H1 (cell line): Measurements from ENCODE around the gene PSMD12. TPM values are rescaled to one million over a fixed set of nuclear protein-coding genes. Genes with fewer than 3 reads are reported as not detected.

Source experiments
- CTCF ChIA-PET: fragments of 300-600 bp; sonication (Branson Sonifier 250); formaldehyde crosslinking; loops from one replicate; lab custom pipeline; 2021; ENCODE audit not compliant: partially characterized antibody; lab: Charles Lee
- POLR2A ChIA-PET: fragments of 300-600 bp; sonication (Branson Sonifier 250); formaldehyde crosslinking; loops from one replicate; lab custom pipeline; 2021; ENCODE audit warnings: inconsistent platforms; ENCODE audit not compliant: partially characterized antibody; lab: Charles Lee
- DNase-seq, 2 experiments: peaks; one replicate each; pipeline versions ENCODE4 v3.0.0 to v3.0.0-alpha.2; 2010 to 2022; ENCODE audit warnings: low spot score in 2 of 2, low read depth in 1 of 2, mixed read lengths in 1 of 2
- FAIRE-seq: peaks from 2 replicates; lab custom pipeline; 2011; peaks lifted over from hg19 to GRCh38; lab: Jason Lieb, UNC
- H2AFZ ChIP-seq: 2 replicates; pipeline ENCODE4 v1.8.1; 2012; ENCODE audit warnings: low read length, inconsistent platforms
- H2AK5ac ChIP-seq: 2 replicates; pipeline ENCODE4 v1.6.1; 2013; ENCODE audit warnings: low read depth, low read length
- H2BK120ac ChIP-seq: replicated peaks from 2 replicates; pipeline ENCODE3; 2013; ENCODE audit warnings: low read depth, low read length, inconsistent platforms
- H2BK12ac ChIP-seq: 2 replicates; pipeline ENCODE4 v1.6.1; 2013; ENCODE audit warnings: low read depth, low read length
- H2BK15ac ChIP-seq: 2 replicates; pipeline ENCODE4 v1.6.1; 2013; ENCODE audit warnings: low read length
- H2BK20ac ChIP-seq: 2 replicates; pipeline ENCODE4 v1.6.1; 2013; ENCODE audit warnings: low read length
- H2BK5ac ChIP-seq: 2 replicates; pipeline ENCODE4 v1.6.1; 2013; ENCODE audit warnings: low read depth, low read length
- H3K14ac ChIP-seq: 2 replicates; pipeline ENCODE4 v1.6.1; 2013; ENCODE audit warnings: inconsistent platforms; ENCODE audit not compliant: insufficient read length
- H3K18ac ChIP-seq: 2 replicates; pipeline ENCODE4 v1.6.1; 2013; ENCODE audit warnings: low read length; ENCODE audit errors: extremely low read depth
- H3K23ac ChIP-seq: 2 replicates; pipeline ENCODE4 v1.6.1; 2013; ENCODE audit warnings: inconsistent platforms; ENCODE audit not compliant: insufficient read length
- H3K23me2 ChIP-seq: 2 replicates; pipeline ENCODE4 v1.6.1; 2013; ENCODE audit warnings: low read depth, low read length
- H3K27ac ChIP-seq: 2 replicates; pipeline ENCODE4 v1.6.1; 2011; ENCODE audit warnings: low read depth, low read length, inconsistent platforms
- H3K27me3 ChIP-seq, 4 experiments: replicated peaks in 1 of 4; 1 replicate in 1 of 4; 2 replicates in 3 of 4; pipeline versions ENCODE4 v1.6.1 to v1.8.1; 2011 to 2013; ENCODE audit warnings: low read length in 3 of 4, mild to moderate bottlenecking in 3 of 4, inconsistent platforms in 2 of 4, mixed read lengths in 2 of 4, moderate library complexity in 1 of 4; ENCODE audit not compliant: control insufficient read depth in 3 of 4, insufficient read depth in 3 of 4; ENCODE audit errors: extremely low read depth in 1 of 4
- H3K36me3 ChIP-seq, 4 experiments: 2 replicates each; pipeline versions ENCODE4 v1.6.1 to v1.8.1; 2011 to 2013; ENCODE audit warnings: mild to moderate bottlenecking in 4 of 4, low read length in 3 of 4, moderate library complexity in 2 of 4, control low read depth in 1 of 4, inconsistent platforms in 1 of 4; ENCODE audit not compliant: insufficient read depth in 4 of 4, control insufficient read depth in 2 of 4
- H3K4ac ChIP-seq: replicated peaks from 2 replicates; pipeline ENCODE3; 2013; ENCODE audit warnings: low read length, low read depth, mixed read lengths, inconsistent platforms; ENCODE audit not compliant: insufficient read length
- H3K4me1 ChIP-seq, 4 experiments: replicated peaks in 1 of 4; 1 replicate in 1 of 4; 2 replicates in 3 of 4; pipeline versions ENCODE4 v1.6.1 to v1.8.1; 2011 to 2013; ENCODE audit warnings: low read length in 3 of 4, inconsistent platforms in 2 of 4, mixed read lengths in 1 of 4; ENCODE audit not compliant: insufficient read depth in 4 of 4, control insufficient read depth in 3 of 4
- H3K4me2 ChIP-seq, 2 experiments: 2 replicates each; pipeline versions ENCODE4 v1.6.1 to v1.8.1; 2011 to 2013; ENCODE audit warnings: low read depth in 2 of 2, low read length in 2 of 2, control low read depth in 1 of 2, inconsistent platforms in 1 of 2, mild to moderate bottlenecking in 1 of 2; ENCODE audit not compliant: insufficient read depth in 1 of 2
- H3K4me3 ChIP-seq, 4 experiments: fragments of 200-600, 300-600 bp in 1 of 4; sonication (generic), shearing (Covaris generic), sonication (Bioruptor Twin) in 1 of 4; 2 replicates each; pipeline versions ENCODE4 v1.5.1 to v1.8.1; 2011 to 2016; ENCODE audit warnings: low read length in 4 of 4, low read depth in 3 of 4, control low read depth in 2 of 4, inconsistent platforms in 2 of 4, mild to moderate bottlenecking in 2 of 4, mixed read lengths in 1 of 4, moderate library complexity in 1 of 4; ENCODE audit not compliant: insufficient read depth in 2 of 4; ENCODE audit errors: extremely low read depth in 1 of 4
- H3K56ac ChIP-seq: replicated peaks from 2 replicates; pipeline ENCODE3; 2013; ENCODE audit warnings: low read depth, mild to moderate bottlenecking, mixed read lengths, low read length, inconsistent platforms; ENCODE audit not compliant: insufficient read length
- H3K79me1 ChIP-seq: 2 replicates; pipeline ENCODE4 v1.6.1; 2013; ENCODE audit warnings: low read depth, low read length, control low read depth
- H3K79me2 ChIP-seq, 2 experiments: 2 replicates each; pipeline versions ENCODE4 v1.6.1 to v1.8.1; 2012 to 2013; ENCODE audit warnings: low read length in 2 of 2, mild to moderate bottlenecking in 2 of 2, inconsistent platforms in 1 of 2; ENCODE audit not compliant: insufficient read depth in 2 of 2, control insufficient read depth in 1 of 2
- H3K9ac ChIP-seq, 4 experiments: replicated peaks in 1 of 4; 1 replicate in 1 of 4; 2 replicates in 3 of 4; pipeline versions ENCODE4 v1.6.1 to v1.8.1; 2011 to 2013; ENCODE audit warnings: low read depth in 3 of 4, low read length in 3 of 4, control low read depth in 2 of 4, mild to moderate bottlenecking in 2 of 4, moderate library complexity in 2 of 4, inconsistent platforms in 1 of 4; ENCODE audit errors: extremely low read depth in 1 of 4
- H3K9me3 ChIP-seq, 2 experiments: 2 replicates each; pipeline versions ENCODE4 v1.6.1 to v1.8.1; 2012 to 2013; ENCODE audit warnings: mild to moderate bottlenecking in 2 of 2, moderate library complexity in 2 of 2, control low read depth in 1 of 2, inconsistent platforms in 1 of 2, low read depth in 1 of 2, low read length in 1 of 2, mixed read lengths in 1 of 2; ENCODE audit not compliant: insufficient read depth in 2 of 2
- H4K20me1 ChIP-seq, 2 experiments: replicated peaks in 1 of 2; 2 replicates each; pipeline versions ENCODE3 to v1.8.1; 2011 to 2013; ENCODE audit warnings: inconsistent platforms in 2 of 2, low read length in 2 of 2, mild to moderate bottlenecking in 1 of 2; ENCODE audit not compliant: insufficient read depth in 2 of 2, control insufficient read depth in 1 of 2
- H4K5ac ChIP-seq: 2 replicates; pipeline ENCODE4 v1.6.1; 2013; ENCODE audit warnings: low read length, low read depth, mixed read lengths, inconsistent platforms; ENCODE audit not compliant: insufficient read length
- H4K8ac ChIP-seq: 2 replicates; pipeline ENCODE4 v1.8.0; 2013; ENCODE audit warnings: mild to moderate bottlenecking, moderate library complexity, low read length, inconsistent platforms; ENCODE audit not compliant: insufficient read depth; ENCODE audit errors: extremely low read depth
- H4K91ac ChIP-seq: replicated peaks from 2 replicates; pipeline ENCODE3; 2013; ENCODE audit warnings: low read length, mixed read lengths, inconsistent platforms; ENCODE audit not compliant: insufficient read length
- ASH2L ChIP-seq: fragments of 200-600, 300-600 bp; sonication (generic); IDR thresholded peaks from one replicate; pipeline ENCODE4 v1.7.1; 2017; ENCODE audit warnings: low read length
- BCL11A ChIP-seq, 2 experiments: IDR thresholded peaks; one replicate each; pipeline ENCODE4 v1.6.1; 2011; ENCODE audit warnings: low read depth in 2 of 2, low read length in 2 of 2, mild to moderate bottlenecking in 2 of 2
- GABPA ChIP-seq: IDR thresholded peaks from 2 replicates; pipeline ENCODE4 v1.6.1; 2011; ENCODE audit warnings: mild to moderate bottlenecking, low read length, moderate library complexity, borderline replicate concordance; ENCODE audit not compliant: insufficient read depth
- NANOG ChIP-seq: IDR thresholded peaks from 2 replicates; pipeline ENCODE4 v1.6.1; 2011; ENCODE audit warnings: low read length, low read depth, mild to moderate bottlenecking, inconsistent platforms; ENCODE audit not compliant: insufficient read depth, poor library complexity, severe bottlenecking
- POU5F1 ChIP-seq: IDR thresholded peaks from 2 replicates; pipeline ENCODE4 v1.6.1; 2011; ENCODE audit warnings: low read depth, mild to moderate bottlenecking, low read length, moderate library complexity
- RAD21 ChIP-seq, 2 experiments: IDR thresholded peaks in 1 of 2; conservative IDR thresholded peaks in 1 of 2; 2 replicates each; pipeline ENCODE4 v1.6.1; 2011; ENCODE audit warnings: low read depth in 2 of 2, low read length in 2 of 2, improper control_type of control experiment in 1 of 2, inconsistent platforms in 1 of 2, mild to moderate bottlenecking in 1 of 2, moderate library complexity in 1 of 2
- ZNF274 ChIP-seq: IDR thresholded peaks from 2 replicates; pipeline ENCODE4 v1.7.0; 2012; ENCODE audit warnings: low read length, borderline replicate concordance; ENCODE audit errors: extremely low read depth
- WGBS, 2 experiments: shearing (Covaris generic) in 1 of 2; methylation state at CpG; one replicate each; pipeline versions ENCODE4 v1.1.6 to v1.1.7; 2013 to 2015; ENCODE audit warnings: low lambda C conversion rate in 2 of 2, mixed read lengths in 2 of 2, inconsistent platforms in 1 of 2, low coverage in 1 of 2, missing lambda C conversion rate in 1 of 2; ENCODE audit not compliant: insufficient replicate concordance in 2 of 2, insufficient coverage in 1 of 2, insufficient read length in 1 of 2; ENCODE audit errors: extremely low coverage in 1 of 2, missing lambda C conversion rate in 1 of 2; 5-methylcytosine and 5-hydroxymethylcytosine counted together
- polyA plus RNA-seq, 7 experiments: library from polyadenylated mRNA; depleted of rRNA in 3 of 7; stranded (reverse) in 5 of 7; unstranded in 2 of 7; fragments of >200 nt in 5 of 7; fragments of 200-250 nt in 2 of 7; gene quantifications; 1 replicate in 5 of 7; 2 replicates in 1 of 7; 4 replicates in 1 of 7; pipeline versions ENCODE4 v1.2.1 to v1.2.3, GENCODE V29; 2011 to 2013; ENCODE audit warnings: missing spikeins in 2 of 7, mixed read lengths in 2 of 7
- total RNA-seq: library from RNA; stranded (reverse); fragmentation: NEBNext Ultra II Directional; extraction: Animal tissue kit (Norgen Biotek cat#: 25700); gene quantifications from 2 replicates; pipeline ENCODE4 v1.2.1, GENCODE V29; 2021
- TF ChIP-seq, protein P1 (sequence below): IDR thresholded peaks from 2 replicates; pipeline ENCODE4 v1.6.1; 2012; ENCODE audit warnings: low read length, inconsistent platforms

PSMD12 gene
- total and polyA plus RNA-seq, 2 of the 8 experiments (the other 6 are each of a cell fraction or from before 2014, with no cell fraction given): 14.0 to 82.4 TPM

DNA sequence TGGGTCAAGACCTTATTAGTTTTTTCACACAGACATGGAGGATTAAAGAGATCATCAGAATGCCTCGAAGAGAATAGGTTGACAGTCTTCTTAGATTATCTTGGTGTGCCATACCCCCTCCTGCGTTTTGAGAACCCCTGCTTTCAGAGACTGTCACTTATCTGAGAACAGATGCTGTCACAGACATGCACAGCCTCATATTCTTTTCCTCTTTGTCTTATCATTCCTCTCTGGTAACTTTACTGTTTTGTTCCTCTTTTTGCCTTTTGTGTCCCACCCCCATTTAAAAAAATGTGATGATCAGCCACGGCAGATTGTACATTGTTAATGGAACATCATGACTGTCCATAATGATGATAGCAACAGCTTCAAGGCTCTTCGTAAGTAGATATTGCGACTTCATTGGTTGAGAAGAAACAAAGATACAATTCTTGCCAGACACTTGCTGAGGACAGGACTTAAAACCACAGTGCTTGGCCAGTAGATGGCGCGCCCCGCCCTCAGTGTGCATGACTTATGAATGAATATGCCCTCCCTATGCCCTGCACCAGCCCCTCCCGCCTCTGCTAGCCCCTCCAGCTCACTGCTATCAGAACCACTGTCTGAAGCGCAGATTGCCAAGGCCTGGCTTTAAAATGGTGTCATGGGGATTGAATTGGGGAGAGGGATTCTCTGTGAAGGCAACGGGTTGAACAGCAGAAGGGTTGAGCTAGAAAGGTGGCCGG lies 8.1 kb upstream of the PSMD12 start:
- no peak overlapping the region for H3K4me3 ChIP-seq
- peaks cover 3% of the 10 kb centered on the region for H3K79me1 ChIP-seq
- H4K20me1 ChIP-seq: no peaks in the 10 kb centered on the region
- no peak overlapping the region for H2BK12ac ChIP-seq
- no peak overlapping the region for H4K91ac ChIP-seq
- no peak overlapping the region for H3K27ac ChIP-seq
- no peak overlapping the region; a peak in 1 of 4 replicates for H3K4me2 ChIP-seq
- H3K9ac ChIP-seq: no peak overlapping the region
- H3K23ac ChIP-seq: no peak overlapping the region
- H3K4me1 ChIP-seq: peaks cover 2 to 4% (median 4%) of the 10 kb centered on the region in 4 experiments; a peak in 6 of 7 replicates
- H3K4ac ChIP-seq: no peak overlapping the region
- peaks cover 13% of the 10 kb centered on the region; the same call in 1 of the 2 replicates for H3K23me2 ChIP-seq
- peak overlapping the region; percentile 87 for H2AFZ ChIP-seq
- no peak overlapping the region for H3K56ac ChIP-seq
- H3K79me2 ChIP-seq: peaks cover 0 to 6% of the 10 kb centered on the region in 2 experiments; a peak in 2 of 4 replicates
- no peak overlapping the region for H2BK5ac ChIP-seq
- no peaks in the 10 kb centered on the region for H3K36me3 ChIP-seq
- WGBS, 2 experiments: 41% methylated on average over 12 of the region's 12 CpGs; no CpG with 5 or more reads in 1 of the 2 experiments
- H3K27me3 ChIP-seq: no peaks in the 10 kb centered on the region
- ChIA-PET CTCF (interaction anchor here (0.6 to 3.6 kb wide), 35 partner anchors 8 to 326 kb away, joined by 3 to 22 read pairs (median 4); partner anchors contain the start of gene PSMD12), POLR2A (interaction anchor here (0.6 to 1.0 kb wide), 3 partner anchors 9 to 252 kb away, joined by 3 to 5 read pairs (median 3); no protein-coding TSS in a partner anchor)
- DNase-seq: peak in 1 of 2 experiments; percentile 91
- no peak overlapping the region for H4K8ac ChIP-seq
- H3K18ac ChIP-seq: no peak overlapping the region
- no peak overlapping the region for H4K5ac ChIP-seq
- no peak overlapping the region for H2BK15ac ChIP-seq
- H3K9me3 ChIP-seq: peaks cover 0 to 3% of the 10 kb centered on the region in 2 experiments; a peak in 1 of 4 replicates
- no peak overlapping the region for H3K14ac ChIP-seq
- H2BK20ac ChIP-seq: no peak overlapping the region
- no peak overlapping the region for H2AK5ac ChIP-seq
- peak; percentile 19 for FAIRE-seq
- H2BK120ac ChIP-seq: no peak overlapping the region
- TF ChIP-seq NANOG (no peak), ZNF274 (no peak), ASH2L (peak; percentile 23), GABPA (no peak), RAD21 (IDR thresholded peaks at IDR 0.05 in 1 of 2, conservative IDR thresholded peaks at IDR 0.05 in 1 of 2; ENCODE audit: low read depth in 2 of 2, low read length in 2 of 2) (peak; percentile 81 to 84), POU5F1 (no peak), BCL11A (IDR thresholded peaks at IDR 0.05; ENCODE audit: low read depth in 2 of 2, low read length in 2 of 2) (no peak)
- TF ChIP-seq, protein P1, sequence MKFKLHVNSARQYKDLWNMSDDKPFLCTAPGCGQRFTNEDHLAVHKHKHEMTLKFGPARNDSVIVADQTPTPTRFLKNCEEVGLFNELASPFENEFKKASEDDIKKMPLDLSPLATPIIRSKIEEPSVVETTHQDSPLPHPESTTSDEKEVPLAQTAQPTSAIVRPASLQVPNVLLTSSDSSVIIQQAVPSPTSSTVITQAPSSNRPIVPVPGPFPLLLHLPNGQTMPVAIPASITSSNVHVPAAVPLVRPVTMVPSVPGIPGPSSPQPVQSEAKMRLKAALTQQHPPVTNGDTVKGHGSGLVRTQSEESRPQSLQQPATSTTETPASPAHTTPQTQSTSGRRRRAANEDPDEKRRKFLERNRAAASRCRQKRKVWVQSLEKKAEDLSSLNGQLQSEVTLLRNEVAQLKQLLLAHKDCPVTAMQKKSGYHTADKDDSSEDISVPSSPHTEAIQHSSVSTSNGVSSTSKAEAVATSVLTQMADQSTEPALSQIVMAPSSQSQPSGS: no peak
